HepG2 (cell line): ENCODE measurements around the gene ITM2B. TPM values are rescaled to one million over a fixed set of nuclear protein-coding genes. Genes with fewer than 3 reads are reported as not detected.

Source experiments
- ATAC-seq: fragments of 200-7000 bp; cut with Tn5 transposase; 3 replicates; pipeline ENCODE4 v1.9.1; 2020; ENCODE audit warnings: mild to moderate bottlenecking, moderate library complexity
- BruUV-seq: library from RNA; stranded (reverse); fragments of 400-500 nt; replicated peaks from 2 replicates; lab custom pipeline; 2021; lab: Mats Ljungman, UMichigan
- CTCF ChIA-PET: fragments of 300-600 bp; formaldehyde crosslinking; extraction: SDS; loops from one replicate; lab custom pipeline; 2021; ENCODE audit warnings: low total read pairs, inconsistent platforms, low intra/inter-chr PET ratio; lab: Yijun Ruan, JAX
- POLR2A ChIA-PET: fragments of 350-600 bp; sonication (Branson Sonifier 250); formaldehyde crosslinking; loops from one replicate; lab custom pipeline; 2020; ENCODE audit warnings: antibody characterized with exemption, inconsistent platforms; lab: Yijun Ruan, JAX
- DNase-seq: peaks from one replicate; pipeline ENCODE4 v3.0.0-alpha.2; 2015; ENCODE audit warnings: low spot score
- FAIRE-seq: peaks from 3 replicates; lab custom pipeline; 2011; peaks lifted over from hg19 to GRCh38; lab: Jason Lieb, UNC
- H2AFZ ChIP-seq: one replicate; pipeline ENCODE4 v1.6.1; 2011; ENCODE audit warnings: low read length, inconsistent platforms
- H3K27ac ChIP-seq: fragments of 300-600 bp; 3 replicates; pipeline ENCODE4 v1.8.0; 2011; ENCODE audit warnings: mixed run types, mild to moderate bottlenecking, mixed read lengths, low read length, inconsistent platforms; ENCODE audit not compliant: insufficient read depth; ENCODE audit errors: extremely low read length
- H3K27me3 ChIP-seq, 2 experiments: fragments of 200-600 bp in 1 of 2; 2 replicates in 1 of 2; 3 replicates in 1 of 2; pipeline versions ENCODE4 v1.6.0 to v1.8.0; 2011; ENCODE audit warnings: low read length in 2 of 2, mild to moderate bottlenecking in 2 of 2, moderate library complexity in 2 of 2, inconsistent platforms in 1 of 2; ENCODE audit not compliant: insufficient read depth in 2 of 2, control insufficient read depth in 1 of 2
- H3K36me3 ChIP-seq, 2 experiments: fragments of 200-600 bp in 1 of 2; replicated peaks in 1 of 2; 2 replicates in 1 of 2; 3 replicates in 1 of 2; pipeline versions ENCODE4 v1.5.1 to v1.8.0; 2011; ENCODE audit warnings: low read length in 2 of 2, inconsistent platforms in 1 of 2; ENCODE audit not compliant: insufficient read depth in 2 of 2, control insufficient read depth in 1 of 2
- H3K4me1 ChIP-seq: 2 replicates; pipeline ENCODE4 v1.5.1; 2012; ENCODE audit warnings: low read length, inconsistent platforms; ENCODE audit not compliant: insufficient read depth
- H3K4me2 ChIP-seq: 2 replicates; pipeline ENCODE4 v1.6.0; 2011; ENCODE audit warnings: low read depth, low read length, inconsistent platforms
- H3K4me3 ChIP-seq, 3 experiments: fragments of 200-600 bp in 1 of 3; sonication (generic), shearing (Covaris generic) in 1 of 3; replicated peaks in 1 of 3; 2 replicates each; pipeline ENCODE4 v1.5.1; 2011 to 2016; ENCODE audit warnings: low read length in 3 of 3, inconsistent platforms in 2 of 3, low read depth in 2 of 3, mild to moderate bottlenecking in 2 of 3, control low read depth in 1 of 3, mixed read lengths in 1 of 3; ENCODE audit not compliant: insufficient read depth in 1 of 3
- H3K79me2 ChIP-seq: one replicate; pipeline ENCODE4 v1.6.1; 2011; ENCODE audit warnings: low read length, inconsistent platforms; ENCODE audit not compliant: insufficient read depth
- H3K9ac ChIP-seq: 2 replicates; pipeline ENCODE4 v1.6.0; 2011; ENCODE audit warnings: mild to moderate bottlenecking, low read depth, low read length, inconsistent platforms; ENCODE audit not compliant: insufficient read depth
- H3K9me3 ChIP-seq: 2 replicates; pipeline ENCODE4 v1.5.1; 2012; ENCODE audit warnings: mild to moderate bottlenecking, low read length
- H4K20me1 ChIP-seq: 2 replicates; pipeline ENCODE4 v1.6.0; 2011; ENCODE audit warnings: inconsistent platforms, mild to moderate bottlenecking, low read length, moderate library complexity; ENCODE audit not compliant: insufficient read depth
- CHCHD3 ChIP-seq: sonication (generic); formaldehyde crosslinking; IDR thresholded peaks from 2 replicates; pipeline ENCODE4 v1.8.0; 2022; ENCODE audit warnings: mild to moderate bottlenecking, missing genetic modification reagents, moderate library complexity
- EZH2 ChIP-seq: conservative IDR thresholded peaks from 2 replicates; pipeline ENCODE4 v1.6.1; 2012; ENCODE audit warnings: mild to moderate bottlenecking, low read depth, low read length, moderate library complexity
- GPN1 ChIP-seq: sonication (generic); formaldehyde crosslinking; IDR thresholded peaks from 2 replicates; pipeline ENCODE4 v1.5.1; 2020; ENCODE audit warnings: missing genetic modification reagents, borderline replicate concordance
- HNRNPUL1 ChIP-seq: fragments of 200-400 bp; formaldehyde crosslinking; IDR thresholded peaks from 2 replicates; pipeline ENCODE4 v1.6.1; 2017; ENCODE audit warnings: low read depth, mild to moderate bottlenecking, low read length, moderate library complexity
- MED8 ChIP-seq: sonication (generic); formaldehyde crosslinking; IDR thresholded peaks from 2 replicates; pipeline ENCODE4 v1.8.1; 2023; ENCODE audit warnings: mild to moderate bottlenecking, missing genetic modification reagents; ENCODE audit not compliant: insufficient replicate concordance
- RELA ChIP-seq: sonication (generic); formaldehyde crosslinking; IDR thresholded peaks from 2 replicates; pipeline ENCODE4 v1.4.0; 2020; ENCODE audit warnings: missing genetic modification reagents
- RFX1 ChIP-seq: fragments of 450-650 bp; IDR thresholded peaks from 2 replicates; pipeline ENCODE4 v1.6.1; 2017
- STAT5B ChIP-seq: sonication (generic); formaldehyde crosslinking; IDR thresholded peaks from 2 replicates; pipeline ENCODE4 v1.4.0; 2020; ENCODE audit warnings: missing genetic modification reagents
- ZBTB20 ChIP-seq: sonication (generic); formaldehyde crosslinking; IDR thresholded peaks from 2 replicates; pipeline ENCODE4 v1.8.1; 2023; ENCODE audit warnings: missing genetic modification reagents, low read depth, mild to moderate bottlenecking, borderline replicate concordance
- ZNF430 ChIP-seq: sonication (generic); formaldehyde crosslinking; IDR thresholded peaks from 2 replicates; pipeline ENCODE4 v1.9.0; 2021; ENCODE audit warnings: mild to moderate bottlenecking, missing genetic modification reagents
- ZNF549 ChIP-seq: sonication (generic); formaldehyde crosslinking; IDR thresholded peaks from 2 replicates; pipeline ENCODE4 v1.5.0; 2020; ENCODE audit warnings: missing genetic modification reagents
- ZNF720 ChIP-seq: sonication (generic); formaldehyde crosslinking; IDR thresholded peaks from 2 replicates; pipeline ENCODE4 v1.4.0; 2020; ENCODE audit warnings: missing genetic modification reagents
- ZNF772 ChIP-seq: sonication (generic); formaldehyde crosslinking; IDR thresholded peaks from 2 replicates; pipeline ENCODE4 v1.5.0; 2020; ENCODE audit warnings: mild to moderate bottlenecking, missing genetic modification reagents
- ZNF792 ChIP-seq: IDR thresholded peaks from 2 replicates; pipeline ENCODE4 v1.6.1; 2016
- WGBS: methylation state at CpG from one replicate; pipeline ENCODE4 v1.1.6; 2017; ENCODE audit warnings: low lambda C conversion rate; 5-methylcytosine and 5-hydroxymethylcytosine counted together
- in situ Hi-C: cut with HindIII; loops from 2 replicates; pipeline ENCODE4 v1.10.0; 2017; ENCODE audit warnings: low pct_unique_long_range_greater_than_20kb; ENCODE audit not compliant: extremely low pct_ligation_motif_present
- intact Hi-C: fragments of 100-400 bp; cut with micrococcal nuclease; formaldehyde crosslinking; loops from one replicate; pipeline ENCODE4 v1.10.0; 2022; ENCODE audit not compliant: unreplicated experiment
- polyA plus RNA-seq, 8 experiments: library from polyadenylated mRNA; depleted of rRNA in 3 of 8; stranded (reverse) in 7 of 8; unstranded in 1 of 8; fragments of >200 nt; fragmentation: Illumina TruSeq in 4 of 8; extraction: Trizol in 4 of 8; gene quantifications; 2 replicates each; pipeline versions ENCODE4 v1.2.1 to v1.2.3, GENCODE V29; 2011 to 2016; ENCODE audit warnings: low read depth in 4 of 8, missing spikeins in 1 of 8, mixed read lengths in 1 of 8; ENCODE audit not compliant: insufficient read depth in 1 of 8
- total RNA-seq, 5 experiments: library from RNA; depleted of rRNA; stranded (reverse); fragments of >200 nt; fragmentation: Illumina TruSeq; extraction: Trizol; gene quantifications; 2 replicates each; pipeline ENCODE4 v1.2.3, GENCODE V29; 2016; ENCODE audit warnings: low read depth in 1 of 5
- TF ChIP-seq, protein P1 (sequence below): sonication (generic); formaldehyde crosslinking; IDR thresholded peaks from 2 replicates; pipeline ENCODE4 v1.5.0; 2020; ENCODE audit warnings: missing genetic modification reagents
- TF ChIP-seq, protein P2 (sequence below): IDR thresholded peaks from 2 replicates; pipeline ENCODE4 v1.6.1; 2016; ENCODE audit warnings: missing compliant biosample characterization, missing genetic modification reagents, borderline replicate concordance
- TF ChIP-seq, protein P3 (sequence below): IDR thresholded peaks from 2 replicates; pipeline ENCODE4 v1.6.1; 2018; ENCODE audit warnings: missing genetic modification reagents, mild to moderate bottlenecking, missing compliant biosample characterization

Gene ITM2B
- total and polyA plus RNA-seq, 2 of the 13 experiments (the other 11 are each of a cell fraction or from before 2014, with no cell fraction given): 158 to 373 TPM

DNA sequence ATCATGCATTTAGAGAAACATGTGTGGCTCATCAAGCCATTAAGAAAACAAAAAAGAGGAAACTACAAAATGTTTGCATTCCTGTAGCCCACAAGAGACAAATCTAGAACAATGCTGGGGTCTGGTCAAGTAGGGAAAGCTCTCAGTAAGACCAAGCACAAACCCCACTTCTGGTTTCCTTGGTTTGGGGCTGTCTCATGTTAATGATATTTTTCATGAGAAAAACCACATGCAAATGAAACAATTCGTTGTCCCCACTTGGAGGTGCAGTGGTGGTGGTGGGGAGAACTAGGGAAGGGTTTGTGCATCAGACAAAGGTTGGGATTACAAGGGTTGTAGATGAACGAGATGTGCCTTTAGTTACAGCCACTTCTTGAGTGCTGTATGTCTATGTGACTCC, 63.5 kb downstream of the ITM2B start:
- no TSS peak for BruUV-seq
- FAIRE-seq (no peak), DNase-seq (no peak), ATAC-seq (no peak)
- Histone ChIP-seq H3K36me3 (no peaks in the 10 kb centered on the region), H3K79me2 (no peaks in the 10 kb centered on the region), H3K9ac (no peak overlapping the region), H3K9me3 (no peaks in the 10 kb centered on the region), H3K27ac (no peak overlapping the region), H3K4me1 (peaks cover 50% of the 10 kb centered on the region), H4K20me1 (no peaks in the 10 kb centered on the region), H3K27me3 (no peaks in the 10 kb centered on the region), H3K4me2 (no peak overlapping the region), H3K4me3 (no peak overlapping the region), H2AFZ (no peak overlapping the region)
- in situ Hi-C loops: no loop called here
- POLR2A ChIA-PET: no interaction called here
- intact Hi-C loops: no loop called here
- TF ChIP-seq ZNF430 (CRISPR knock-in tag) (no peak), ZNF720 (CRISPR knock-in tag) (no peak), ZBTB20 (CRISPR knock-in tag) (no peak), STAT5B (CRISPR knock-in tag) (no peak), GPN1 (CRISPR knock-in tag) (no peak), RFX1 (no peak), CHCHD3 (CRISPR knock-in tag) (no peak), ZNF792 (CRISPR knock-in tag) (no peak), HNRNPUL1 (no peak), ZNF549 (CRISPR knock-in tag) (no peak), ZNF772 (no peak), MED8 (no peak), RELA (CRISPR knock-in tag) (no peak), EZH2 (no peak)
- TF ChIP-seq, protein P1, sequence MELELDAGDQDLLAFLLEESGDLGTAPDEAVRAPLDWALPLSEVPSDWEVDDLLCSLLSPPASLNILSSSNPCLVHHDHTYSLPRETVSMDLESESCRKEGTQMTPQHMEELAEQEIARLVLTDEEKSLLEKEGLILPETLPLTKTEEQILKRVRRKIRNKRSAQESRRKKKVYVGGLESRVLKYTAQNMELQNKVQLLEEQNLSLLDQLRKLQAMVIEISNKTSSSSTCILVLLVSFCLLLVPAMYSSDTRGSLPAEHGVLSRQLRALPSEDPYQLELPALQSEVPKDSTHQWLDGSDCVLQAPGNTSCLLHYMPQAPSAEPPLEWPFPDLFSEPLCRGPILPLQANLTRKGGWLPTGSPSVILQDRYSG (CRISPR knock-in tag): no peak
- TF ChIP-seq, protein P2, sequence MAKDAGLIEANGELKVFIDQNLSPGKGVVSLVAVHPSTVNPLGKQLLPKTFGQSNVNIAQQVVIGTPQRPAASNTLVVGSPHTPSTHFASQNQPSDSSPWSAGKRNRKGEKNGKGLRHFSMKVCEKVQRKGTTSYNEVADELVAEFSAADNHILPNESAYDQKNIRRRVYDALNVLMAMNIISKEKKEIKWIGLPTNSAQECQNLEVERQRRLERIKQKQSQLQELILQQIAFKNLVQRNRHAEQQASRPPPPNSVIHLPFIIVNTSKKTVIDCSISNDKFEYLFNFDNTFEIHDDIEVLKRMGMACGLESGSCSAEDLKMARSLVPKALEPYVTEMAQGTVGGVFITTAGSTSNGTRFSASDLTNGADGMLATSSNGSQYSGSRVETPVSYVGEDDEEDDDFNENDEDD (CRISPR knock-in tag): no peak
- TF ChIP-seq, protein P3, sequence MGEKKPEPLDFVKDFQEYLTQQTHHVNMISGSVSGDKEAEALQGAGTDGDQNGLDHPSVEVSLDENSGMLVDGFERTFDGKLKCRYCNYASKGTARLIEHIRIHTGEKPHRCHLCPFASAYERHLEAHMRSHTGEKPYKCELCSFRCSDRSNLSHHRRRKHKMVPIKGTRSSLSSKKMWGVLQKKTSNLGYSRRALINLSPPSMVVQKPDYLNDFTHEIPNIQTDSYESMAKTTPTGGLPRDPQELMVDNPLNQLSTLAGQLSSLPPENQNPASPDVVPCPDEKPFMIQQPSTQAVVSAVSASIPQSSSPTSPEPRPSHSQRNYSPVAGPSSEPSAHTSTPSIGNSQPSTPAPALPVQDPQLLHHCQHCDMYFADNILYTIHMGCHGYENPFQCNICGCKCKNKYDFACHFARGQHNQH: no peak
- CTCF ChIA-PET: no interaction called here
- 58% methylated on average over 2 of the region's 2 CpGs for WGBS
